Transverse colon (tissue), 4 donors: ENCODE data around the gene KCNK17. TPM values are rescaled to one million over a fixed set of nuclear protein-coding genes. Genes with fewer than 3 reads are reported as not detected.

Experiments used
- DNase-seq: peaks from one replicate; pipeline ENCODE4 v3.0.0-alpha.2; 2019
- H3K27ac ChIP-seq, 4 donors: fragments of 200-600 bp; sonication (generic); 2 replicates each; pipeline ENCODE4 v1.5.1; 2016 to 2018; ENCODE audit warnings: inconsistent platforms in 4 of 4
- H3K27me3 ChIP-seq: fragments of 200-600 bp; sonication (generic); 2 replicates; pipeline ENCODE4 v1.5.1; 2017; ENCODE audit warnings: inconsistent platforms
- H3K36me3 ChIP-seq, 4 donors: fragments of 200-600 bp; sonication (generic); 2 replicates each; pipeline ENCODE4 v1.5.1; 2017 to 2019; ENCODE audit warnings: inconsistent platforms in 4 of 4
- H3K4me1 ChIP-seq, 4 donors: fragments of 200-600 bp; sonication (generic); 2 replicates each; pipeline ENCODE4 v1.5.1; 2017 to 2020; ENCODE audit warnings: inconsistent platforms in 4 of 4
- H3K4me3 ChIP-seq, 4 donors: fragments of 200-600 bp; sonication (generic); 1 replicate in 1 of 4; 2 replicates in 3 of 4; pipeline versions ENCODE4 v1.5.1 to v1.6.1; 2017 to 2019; ENCODE audit warnings: inconsistent platforms in 4 of 4
- H3K9me3 ChIP-seq, 2 donors: fragments of 200-600 bp; sonication (generic); 2 replicates each; pipeline ENCODE4 v1.5.1; 2017 to 2019; ENCODE audit warnings: inconsistent platforms in 2 of 2
- EP300 ChIP-seq: sonication (generic); formaldehyde crosslinking; IDR thresholded peaks from one replicate; pipeline ENCODE4 v1.6.1; 2017; ENCODE audit warnings: antibody characterized with exemption, low read depth
- POLR2A ChIP-seq: fragments of 450-650 bp; IDR thresholded peaks from one replicate; pipeline ENCODE4 v1.6.1; 2016; ENCODE audit warnings: antibody characterized with exemption, mild to moderate bottlenecking, moderate library complexity
- POLR2AphosphoS5 ChIP-seq, 3 donors: sonication (generic); formaldehyde crosslinking; IDR thresholded peaks; one replicate each; pipeline ENCODE4 v1.6.1; 2016; ENCODE audit warnings: antibody characterized with exemption in 3 of 3
- WGBS, 2 donors: methylation state at CpG; one replicate each; pipeline ENCODE4 v1.1.5; 2018; ENCODE audit warnings: low coverage in 1 of 2; 5-methylcytosine and 5-hydroxymethylcytosine counted together
- in situ Hi-C, 4 donors: fragments of 200-750 bp; cut with MboI; loops; one replicate each; pipeline versions ENCODE4 v1.15.0 to v1.15.1; 2017; ENCODE audit warnings: low sequenced_read_pairs in 3 of 4, low pct_ligation_motif_present in 1 of 4, low pct_unique_long_range_greater_than_20kb in 1 of 4
- intact Hi-C: fragments of 100-400 bp; cut with DNase I; formaldehyde crosslinking; loops from one replicate; pipeline ENCODE4 v1.15.1; 2023; ENCODE audit warnings: low total_unique reads
- total RNA-seq, 4 donors: library from RNA; depleted of rRNA; stranded (reverse); fragments of >200 nt; gene quantifications; one replicate each; pipeline ENCODE4 v1.1.0, GENCODE V29; 2016
- TF ChIP-seq, protein P1 (sequence below), 5 experiments: fragments of 200-600 bp in 3 of 5; fragments of 450-650 bp in 2 of 5; sonication (generic) in 3 of 5; IDR thresholded peaks; 1 replicate in 2 of 5; 2 replicates in 3 of 5; pipeline ENCODE4 v1.5.1; 2016 to 2017; ENCODE audit warnings: antibody characterized with exemption in 5 of 5, inconsistent platforms in 3 of 5, mild to moderate bottlenecking in 2 of 5, moderate library complexity in 1 of 5

The KCNK17 gene
- total RNA-seq, 4 donors from 2014 or later: 0.96 TPM; not detected in 3

DNA sequence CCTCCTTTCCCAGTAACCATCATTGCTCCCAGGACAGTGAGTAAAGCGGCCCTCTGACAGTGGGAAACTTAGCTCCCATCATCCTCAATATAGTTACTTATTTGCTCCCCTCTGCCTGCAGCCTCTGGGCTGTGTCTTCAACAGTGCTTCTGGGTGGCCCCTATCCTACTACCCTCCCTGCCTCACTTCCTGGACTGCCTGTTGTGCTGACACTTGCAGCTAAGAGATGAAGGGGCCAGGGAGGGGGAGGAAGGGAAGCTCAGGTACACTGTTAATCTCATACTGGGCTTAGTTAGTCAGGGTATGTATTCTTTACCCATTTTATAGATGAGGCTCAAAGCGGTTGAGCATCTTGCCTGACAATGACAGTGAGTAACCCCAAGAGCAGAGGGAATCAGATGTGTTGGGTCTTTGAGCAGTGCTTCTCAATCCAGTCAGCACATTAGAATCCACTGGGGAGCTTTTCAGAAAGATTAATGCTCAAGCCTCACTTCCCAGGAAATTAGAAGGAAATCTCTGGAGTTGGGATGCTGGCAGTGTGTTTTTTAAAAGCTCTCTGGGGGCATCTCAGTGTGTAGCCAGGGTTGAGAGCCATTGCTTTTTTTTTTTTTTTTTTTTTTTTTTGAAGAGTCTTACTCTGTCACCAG is 57.8 kb downstream of the KCNK17 start:
- Histone ChIP-seq H3K27me3 (no peaks in the 10 kb centered on the region), H3K27ac (no peak overlapping the region), H3K4me3 (no peak overlapping the region), H3K36me3 (no peaks in the 10 kb centered on the region), H3K9me3 (no peaks in the 10 kb centered on the region), H3K4me1 (peaks cover 0 to 3% (median 0%) of the 10 kb centered on the region in 4 donors)
- no peak for TF ChIP-seq EP300
- no peak for TF ChIP-seq POLR2AphosphoS5 (IDR thresholded peaks at IDR 0.05)
- TF ChIP-seq, protein P1, sequence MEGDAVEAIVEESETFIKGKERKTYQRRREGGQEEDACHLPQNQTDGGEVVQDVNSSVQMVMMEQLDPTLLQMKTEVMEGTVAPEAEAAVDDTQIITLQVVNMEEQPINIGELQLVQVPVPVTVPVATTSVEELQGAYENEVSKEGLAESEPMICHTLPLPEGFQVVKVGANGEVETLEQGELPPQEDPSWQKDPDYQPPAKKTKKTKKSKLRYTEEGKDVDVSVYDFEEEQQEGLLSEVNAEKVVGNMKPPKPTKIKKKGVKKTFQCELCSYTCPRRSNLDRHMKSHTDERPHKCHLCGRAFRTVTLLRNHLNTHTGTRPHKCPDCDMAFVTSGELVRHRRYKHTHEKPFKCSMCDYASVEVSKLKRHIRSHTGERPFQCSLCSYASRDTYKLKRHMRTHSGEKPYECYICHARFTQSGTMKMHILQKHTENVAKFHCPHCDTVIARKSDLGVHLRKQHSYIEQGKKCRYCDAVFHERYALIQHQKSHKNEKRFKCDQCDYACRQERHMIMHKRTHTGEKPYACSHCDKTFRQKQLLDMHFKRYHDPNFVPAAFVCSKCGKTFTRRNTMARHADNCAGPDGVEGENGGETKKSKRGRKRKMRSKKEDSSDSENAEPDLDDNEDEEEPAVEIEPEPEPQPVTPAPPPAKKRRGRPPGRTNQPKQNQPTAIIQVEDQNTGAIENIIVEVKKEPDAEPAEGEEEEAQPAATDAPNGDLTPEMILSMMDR (IDR thresholded peaks at IDR 0.05): no peak
- TF ChIP-seq POLR2A: no peak
- WGBS, 2 donors: 67 to 86% methylated on average over 1 to 2 of the region's 2 CpGs
- in situ Hi-C loops (no loop called here), intact Hi-C loops (no loop called here)
- no peak for DNase-seq

DNA sequence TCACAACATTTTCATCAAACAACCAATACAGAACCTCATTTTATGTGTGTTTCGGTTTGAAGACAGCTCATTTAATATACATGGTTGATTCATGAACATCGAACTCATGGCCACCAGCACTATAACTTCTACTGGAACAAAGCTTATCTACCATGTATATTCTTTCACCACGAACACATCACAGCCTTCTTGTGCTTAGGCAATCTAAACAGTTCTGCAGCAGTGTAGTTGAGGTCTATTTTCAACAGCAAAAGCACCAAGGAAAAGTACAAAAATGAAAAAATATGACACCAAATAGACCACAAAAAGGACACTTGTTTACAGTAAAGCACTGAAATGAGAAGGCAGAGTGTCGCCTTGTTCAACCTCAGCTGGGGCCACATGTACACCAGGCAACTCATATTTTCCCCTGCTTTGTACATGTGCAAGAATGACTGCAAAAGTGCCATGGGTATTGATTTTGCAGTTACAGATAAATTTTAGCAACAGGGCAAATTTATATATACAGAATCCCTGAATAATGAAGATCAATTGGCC is 59.2 kb downstream of the KCNK17 start:
- no peak for TF ChIP-seq POLR2AphosphoS5 (IDR thresholded peaks at IDR 0.05)
- TF ChIP-seq POLR2A: no peak
- TF ChIP-seq, protein P1 (IDR thresholded peaks at IDR 0.05): no peak
- no peak for TF ChIP-seq EP300
- Histone ChIP-seq H3K27me3 (no peaks in the 10 kb centered on the region), H3K27ac (no peak overlapping the region), H3K9me3 (no peaks in the 10 kb centered on the region), H3K4me3 (no peak overlapping the region), H3K4me1 (peaks cover 0 to 3% (median 0%) of the 10 kb centered on the region in 4 donors), H3K36me3 (no peaks in the 10 kb centered on the region)
- WGBS, 2 donors: 87 to 89% methylated on average over 3 to 4 of the region's 4 CpGs
- no peak for DNase-seq
- in situ Hi-C loops (no loop called here), intact Hi-C loops (loop anchor here (1.0 kb wide), 1 partner anchor 44 kb away; no protein-coding TSS in a partner anchor)

DNA sequence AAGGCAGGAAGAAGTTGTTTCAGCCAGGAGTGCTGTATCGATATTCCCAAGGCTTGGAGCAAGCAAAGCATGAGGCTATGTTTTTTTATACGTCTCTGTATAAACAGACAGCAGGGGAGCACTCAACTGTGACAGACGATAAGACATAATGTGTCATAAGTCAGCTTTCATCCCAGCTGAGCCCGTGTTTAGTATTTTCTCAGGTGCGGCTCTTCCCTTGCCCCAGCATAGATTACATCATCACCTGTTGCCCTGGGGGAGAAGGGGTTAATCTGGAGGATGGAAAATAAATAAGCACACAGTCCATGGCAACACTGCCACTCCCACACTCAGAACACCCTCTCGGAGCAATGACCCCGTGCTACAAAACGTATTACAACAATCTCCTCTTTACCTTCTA is 62.8 kb downstream of the KCNK17 start:
- in situ Hi-C loops (no loop called here), intact Hi-C loops (no loop called here)
- no peak overlapping the region for H3K27ac ChIP-seq
- no peak overlapping the region for H3K4me3 ChIP-seq
- H3K27me3 ChIP-seq: no peaks in the 10 kb centered on the region
- H3K36me3 ChIP-seq: no peaks in the 10 kb centered on the region
- 30 to 33% methylated on average over 3 to 8 of the region's 8 CpGs for WGBS, 2 donors
- TF ChIP-seq, protein P1 (IDR thresholded peaks at IDR 0.05): no peak
- TF ChIP-seq POLR2A (no peak), POLR2AphosphoS5 (IDR thresholded peaks at IDR 0.05) (no peak), EP300 (no peak)
- peak; percentile 41 for DNase-seq
- H3K9me3 ChIP-seq: no peaks in the 10 kb centered on the region
- peaks cover 0 to 3% (median 0%) of the 10 kb centered on the region in 4 donors for H3K4me1 ChIP-seq

DNA sequence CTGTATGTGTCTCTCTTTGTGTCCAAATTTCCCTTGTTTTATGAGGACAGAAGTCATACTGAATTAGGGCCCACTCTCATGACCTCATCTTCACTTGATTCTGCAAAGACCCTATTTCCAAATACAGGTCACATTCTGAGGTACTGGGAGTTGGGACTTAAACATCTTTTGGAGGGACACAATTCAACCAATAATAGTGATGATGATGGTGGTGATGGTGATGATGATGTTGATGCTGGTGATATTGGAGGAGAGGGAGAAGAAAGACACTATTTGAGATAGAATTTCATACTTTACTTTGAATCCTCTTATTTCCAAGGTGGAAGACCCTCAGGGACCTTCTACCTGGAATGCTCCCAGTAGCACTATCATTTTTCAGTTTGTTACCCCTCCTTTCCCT is 63.7 kb downstream of the KCNK17 start:
- H3K4me1 ChIP-seq: peaks cover 0 to 3% (median 0%) of the 10 kb centered on the region in 4 donors
- H3K27me3 ChIP-seq: no peaks in the 10 kb centered on the region
- no peak overlapping the region for H3K4me3 ChIP-seq
- in situ Hi-C loops: no loop called here
- no peak for TF ChIP-seq EP300
- no peak for TF ChIP-seq POLR2A
- TF ChIP-seq POLR2AphosphoS5 (IDR thresholded peaks at IDR 0.05): no peak
- TF ChIP-seq, protein P1 (IDR thresholded peaks at IDR 0.05): no peak
- H3K27ac ChIP-seq: no peak overlapping the region
- no peaks in the 10 kb centered on the region for H3K36me3 ChIP-seq
- DNase-seq: no peak
- no peaks in the 10 kb centered on the region for H3K9me3 ChIP-seq
- intact Hi-C loops: no loop called here
